Upper lobe of left lung (tissue), 4 donors: Measurements from ENCODE around the gene HAX1.
"Not testable (repeated sequence)": the region's sequence is repeated elsewhere in the genome, so short reads cannot be mapped to it uniquely, and the experiment has no call there.

Experiments used
- POLR2A ChIP-seq, 4 donors: fragments of 450-650 bp; IDR thresholded peaks; one replicate each; pipeline ENCODE4 v1.5.1; 2016 to 2017; ENCODE audit warnings: antibody characterized with exemption in 4 of 4, mild to moderate bottlenecking in 2 of 4
- POLR2AphosphoS5 ChIP-seq, 2 donors: sonication (generic); formaldehyde crosslinking; IDR thresholded peaks; one replicate each; pipeline ENCODE4 v1.5.1; 2017; ENCODE audit warnings: antibody characterized with exemption in 2 of 2
- TF ChIP-seq, protein P1 (sequence below), 6 experiments: fragments of 450-650 bp in 4 of 6; fragments of 200-600 bp in 2 of 6; sonication (generic) in 2 of 6; IDR thresholded peaks; one replicate each; pipeline ENCODE4 v1.5.1; 2016 to 2019; ENCODE audit warnings: antibody characterized with exemption in 6 of 6

DNA sequence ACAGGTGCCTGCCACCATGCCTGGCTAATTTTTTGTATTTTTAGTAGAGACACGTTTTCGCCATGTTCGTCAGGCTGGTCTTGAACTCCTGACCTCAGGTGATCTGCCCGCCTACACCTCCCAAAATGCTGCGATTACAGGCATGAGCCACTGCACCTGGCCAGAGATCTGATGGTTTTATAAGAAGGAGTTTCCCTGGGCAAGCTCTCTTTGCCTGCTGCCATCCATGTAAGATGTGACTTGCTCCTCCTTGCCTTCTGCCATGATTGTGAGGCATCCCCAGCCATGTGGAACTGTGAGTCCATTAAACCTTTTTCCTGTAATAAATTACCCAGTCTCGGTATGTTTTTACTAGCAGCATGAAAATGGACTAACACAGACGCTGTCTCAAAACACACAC, 36.7 kb downstream of the HAX1 start:
- TF ChIP-seq, protein P1, sequence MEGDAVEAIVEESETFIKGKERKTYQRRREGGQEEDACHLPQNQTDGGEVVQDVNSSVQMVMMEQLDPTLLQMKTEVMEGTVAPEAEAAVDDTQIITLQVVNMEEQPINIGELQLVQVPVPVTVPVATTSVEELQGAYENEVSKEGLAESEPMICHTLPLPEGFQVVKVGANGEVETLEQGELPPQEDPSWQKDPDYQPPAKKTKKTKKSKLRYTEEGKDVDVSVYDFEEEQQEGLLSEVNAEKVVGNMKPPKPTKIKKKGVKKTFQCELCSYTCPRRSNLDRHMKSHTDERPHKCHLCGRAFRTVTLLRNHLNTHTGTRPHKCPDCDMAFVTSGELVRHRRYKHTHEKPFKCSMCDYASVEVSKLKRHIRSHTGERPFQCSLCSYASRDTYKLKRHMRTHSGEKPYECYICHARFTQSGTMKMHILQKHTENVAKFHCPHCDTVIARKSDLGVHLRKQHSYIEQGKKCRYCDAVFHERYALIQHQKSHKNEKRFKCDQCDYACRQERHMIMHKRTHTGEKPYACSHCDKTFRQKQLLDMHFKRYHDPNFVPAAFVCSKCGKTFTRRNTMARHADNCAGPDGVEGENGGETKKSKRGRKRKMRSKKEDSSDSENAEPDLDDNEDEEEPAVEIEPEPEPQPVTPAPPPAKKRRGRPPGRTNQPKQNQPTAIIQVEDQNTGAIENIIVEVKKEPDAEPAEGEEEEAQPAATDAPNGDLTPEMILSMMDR (IDR thresholded peaks at IDR 0.05) = not testable (repeated sequence)
- TF ChIP-seq POLR2A, POLR2AphosphoS5 (IDR thresholded peaks at IDR 0.05): not testable (repeated sequence)
